ENCODE data around the gene UBTD2.

UBTD2 gene

DNA sequence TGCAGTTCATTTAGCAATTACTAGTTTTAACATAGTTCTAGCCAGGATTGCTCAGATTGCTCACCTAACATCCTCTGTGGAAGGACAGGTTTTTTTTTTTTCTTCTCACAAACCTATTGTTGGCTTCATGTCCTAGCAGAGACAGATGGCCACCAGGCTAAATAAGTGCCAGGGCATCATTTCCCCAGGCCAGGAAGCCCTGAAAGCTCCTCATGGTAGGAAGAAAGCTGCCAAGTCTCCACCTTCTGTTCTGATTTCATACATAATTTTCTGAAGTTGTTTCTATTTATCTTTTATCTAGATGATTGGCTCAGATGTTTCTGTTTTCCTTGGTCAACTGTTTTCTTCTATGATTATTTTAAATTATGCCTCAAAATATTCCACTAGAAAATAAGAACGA is 58.6 kb downstream of the UBTD2 start:
- no peak for TF ChIP-seq ZFX (IDR thresholded peaks at IDR 0.05; ENCODE audit: borderline replicate concordance)
- TF ChIP-seq, protein P1, sequence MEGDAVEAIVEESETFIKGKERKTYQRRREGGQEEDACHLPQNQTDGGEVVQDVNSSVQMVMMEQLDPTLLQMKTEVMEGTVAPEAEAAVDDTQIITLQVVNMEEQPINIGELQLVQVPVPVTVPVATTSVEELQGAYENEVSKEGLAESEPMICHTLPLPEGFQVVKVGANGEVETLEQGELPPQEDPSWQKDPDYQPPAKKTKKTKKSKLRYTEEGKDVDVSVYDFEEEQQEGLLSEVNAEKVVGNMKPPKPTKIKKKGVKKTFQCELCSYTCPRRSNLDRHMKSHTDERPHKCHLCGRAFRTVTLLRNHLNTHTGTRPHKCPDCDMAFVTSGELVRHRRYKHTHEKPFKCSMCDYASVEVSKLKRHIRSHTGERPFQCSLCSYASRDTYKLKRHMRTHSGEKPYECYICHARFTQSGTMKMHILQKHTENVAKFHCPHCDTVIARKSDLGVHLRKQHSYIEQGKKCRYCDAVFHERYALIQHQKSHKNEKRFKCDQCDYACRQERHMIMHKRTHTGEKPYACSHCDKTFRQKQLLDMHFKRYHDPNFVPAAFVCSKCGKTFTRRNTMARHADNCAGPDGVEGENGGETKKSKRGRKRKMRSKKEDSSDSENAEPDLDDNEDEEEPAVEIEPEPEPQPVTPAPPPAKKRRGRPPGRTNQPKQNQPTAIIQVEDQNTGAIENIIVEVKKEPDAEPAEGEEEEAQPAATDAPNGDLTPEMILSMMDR (IDR thresholded peaks at IDR 0.05) = no peak
- H3K27ac ChIP-seq = no peak overlapping the region

DNA sequence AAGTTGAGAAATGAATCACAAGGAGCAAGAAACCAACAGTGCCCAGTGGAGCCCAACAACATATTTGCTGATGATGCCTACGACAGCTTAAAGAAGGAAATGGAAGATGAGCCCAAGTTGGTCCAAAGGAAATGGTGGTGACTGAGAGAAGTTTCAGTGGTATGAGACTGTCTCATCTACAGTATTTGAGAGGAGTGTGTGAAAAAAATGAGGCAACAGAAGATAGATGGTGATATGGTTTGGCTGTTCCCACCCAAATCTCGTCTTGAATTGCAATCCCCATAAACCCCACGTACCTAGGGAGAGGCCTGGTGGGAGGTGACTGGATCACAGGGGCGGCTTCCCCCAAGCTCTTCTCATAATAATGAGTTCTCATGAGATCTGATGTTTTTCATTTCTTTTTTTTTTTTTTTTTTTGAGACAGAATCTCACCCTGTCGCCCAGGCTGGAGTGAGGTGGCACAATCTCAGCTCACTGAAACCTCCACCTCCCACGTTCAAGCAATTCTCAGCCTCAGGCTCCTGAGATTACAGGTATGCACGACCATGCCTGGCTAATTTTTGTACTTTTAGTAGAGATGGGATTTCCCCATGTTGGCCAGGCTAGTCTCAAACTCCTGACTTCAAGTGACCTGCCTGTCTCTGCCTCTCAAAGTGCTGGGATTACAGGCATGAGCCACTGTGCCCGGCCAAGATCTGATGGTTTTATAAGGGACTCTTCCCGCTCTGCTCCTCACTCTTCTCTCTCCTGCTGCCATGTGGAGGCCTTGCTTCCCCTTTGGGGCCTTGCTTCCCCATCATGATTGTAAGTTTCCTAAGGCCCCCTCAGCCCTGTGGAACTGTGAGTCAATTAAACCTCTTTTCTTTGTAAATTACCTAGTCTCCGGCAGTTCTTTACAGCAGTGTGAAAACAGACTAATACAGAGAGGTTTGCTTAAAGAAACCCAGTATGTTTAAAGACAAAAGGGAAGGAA is 59.4 kb downstream of the UBTD2 start:
- no peak overlapping the region for H3K27ac ChIP-seq

DNA sequence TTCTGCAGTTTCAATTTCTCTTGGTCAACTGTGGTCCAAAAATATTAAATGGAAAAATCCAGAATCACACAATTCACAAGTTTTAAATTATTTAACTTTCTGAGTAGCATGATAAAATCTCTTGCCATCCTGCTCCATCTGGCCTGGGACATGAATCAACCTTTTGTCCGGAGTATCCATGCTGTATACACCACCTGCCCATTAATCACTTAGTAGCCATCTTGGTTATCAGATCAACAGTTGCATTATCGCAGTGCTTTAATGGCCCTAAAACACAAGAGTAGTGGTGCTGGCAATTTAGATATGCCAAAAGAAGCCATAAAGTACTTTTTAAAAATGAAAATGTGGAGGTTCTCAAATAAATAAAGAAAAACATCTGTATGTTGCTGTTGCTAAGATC is 64.3 kb downstream of the UBTD2 start:
- no peak overlapping the region for H3K27ac ChIP-seq
- TF ChIP-seq, protein P1 (IDR thresholded peaks at IDR 0.05) = no peak
- no peak for TF ChIP-seq ZFX (IDR thresholded peaks at IDR 0.05; ENCODE audit: borderline replicate concordance)

More for the DNA sequence above, 59.4 kb downstream of the UBTD2 start:
- no peak for TF ChIP-seq ZFX (IDR thresholded peaks at IDR 0.05; ENCODE audit: borderline replicate concordance)
- TF ChIP-seq, protein P1 (IDR thresholded peaks at IDR 0.05) = no peak

DNA sequence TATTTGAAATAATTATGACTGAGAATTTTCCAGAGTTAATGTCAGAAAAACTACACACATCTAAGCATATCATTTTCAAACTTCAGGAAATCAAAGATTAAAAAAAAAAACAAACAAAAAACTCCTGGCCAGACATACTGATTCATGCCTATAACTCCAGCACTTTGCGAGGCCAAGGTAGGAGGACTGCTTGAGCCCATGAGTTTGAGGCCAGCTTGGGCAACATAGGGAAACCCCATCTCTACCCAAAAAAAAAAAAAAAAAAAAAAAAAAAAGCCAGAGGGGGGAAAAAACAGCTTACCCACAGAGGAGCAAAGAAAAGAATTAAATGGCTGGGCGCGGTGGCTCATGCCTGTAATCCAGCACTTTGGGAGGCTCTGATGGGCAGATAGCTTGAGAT is 67.2 kb downstream of the UBTD2 start:
- H3K27ac ChIP-seq = no peak overlapping the region
- TF ChIP-seq ZFX (IDR thresholded peaks at IDR 0.05; ENCODE audit: borderline replicate concordance) = no peak
- TF ChIP-seq, protein P1 (IDR thresholded peaks at IDR 0.05) = no peak

DNA sequence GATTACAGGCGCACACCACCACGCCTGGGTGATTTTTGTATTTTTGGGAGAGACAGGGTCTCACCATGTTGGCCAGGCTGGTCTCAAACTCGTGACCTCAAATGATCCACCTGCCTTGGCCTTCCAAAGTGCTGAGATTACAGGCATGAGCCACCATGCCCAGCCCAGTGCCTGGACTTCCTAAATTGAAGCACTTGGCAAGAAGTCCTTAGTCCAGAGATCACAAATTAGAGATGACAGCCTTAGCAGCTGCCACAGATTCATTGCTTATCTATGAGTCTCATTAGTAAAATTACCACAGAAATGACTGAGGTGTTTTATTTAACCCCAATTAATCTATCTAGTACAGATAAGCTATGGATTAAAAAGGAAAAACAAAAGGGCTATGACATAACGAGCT is 70.4 kb downstream of the UBTD2 start:
- no peak overlapping the region for H3K27ac ChIP-seq
- no peak for TF ChIP-seq ZFX (IDR thresholded peaks at IDR 0.05; ENCODE audit: borderline replicate concordance)
- TF ChIP-seq, protein P1 (IDR thresholded peaks at IDR 0.05) = no peak

DNA sequence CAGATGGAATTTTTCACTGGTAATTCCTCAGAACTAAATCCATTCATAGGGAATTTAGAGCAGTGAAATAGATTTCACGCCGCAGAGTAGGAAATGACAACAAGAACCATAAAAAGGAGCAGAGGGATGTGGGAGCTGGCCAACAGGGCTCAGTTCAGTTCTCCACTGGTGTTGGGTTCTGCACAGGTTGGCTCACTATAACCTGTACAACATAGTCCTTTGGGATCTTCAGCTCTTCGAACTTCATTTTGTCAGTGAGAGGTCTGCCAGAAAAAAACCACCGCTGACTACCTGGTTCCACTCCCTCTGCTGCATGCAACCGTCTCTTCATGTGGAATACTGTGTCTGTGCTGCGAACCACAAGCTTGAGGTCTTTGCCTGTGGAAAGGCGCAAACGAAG is 71.9 kb downstream of the UBTD2 start:
- no peak for TF ChIP-seq ZFX (IDR thresholded peaks at IDR 0.05; ENCODE audit: borderline replicate concordance)
- TF ChIP-seq, protein P1 (IDR thresholded peaks at IDR 0.05) = no peak
- no peak overlapping the region for H3K27ac ChIP-seq

DNA sequence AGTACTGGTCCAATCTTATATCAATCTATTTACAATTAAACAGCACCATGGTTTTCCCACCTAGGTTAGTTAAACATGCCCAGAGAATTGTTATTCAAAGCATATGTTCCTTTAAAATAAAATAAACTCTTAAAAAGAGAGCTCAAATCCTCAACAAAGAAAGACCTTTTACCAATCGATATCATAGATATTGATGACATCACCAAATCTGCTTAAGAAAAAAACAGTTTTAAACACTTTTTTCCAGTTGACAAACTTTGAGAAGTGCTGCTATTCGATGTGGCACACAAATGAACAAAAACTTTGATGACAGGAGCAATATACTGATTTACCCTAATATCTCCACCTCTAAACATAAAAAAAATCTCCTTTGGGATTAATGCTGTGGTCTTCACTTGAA is 73.8 kb downstream of the UBTD2 start:
- no peak for TF ChIP-seq ZFX (IDR thresholded peaks at IDR 0.05; ENCODE audit: borderline replicate concordance)
- TF ChIP-seq, protein P1 (IDR thresholded peaks at IDR 0.05) = no peak
- no peak overlapping the region for H3K27ac ChIP-seq
